Osteoblast (primary cell): ENCODE measurements around the gene ARID4B. TPM values are rescaled to one million over a fixed set of nuclear protein-coding genes. Genes with fewer than 3 reads are reported as not detected.

Source experiments
- DNase-seq: peaks from one replicate; pipeline ENCODE4 v3.0.0; 2011; ENCODE audit warnings: low spot score, mixed read lengths; ENCODE audit not compliant: insufficient read length; ENCODE audit errors: missing footprints
- H2AFZ ChIP-seq: 2 replicates; pipeline ENCODE4 v1.6.0; 2011; ENCODE audit warnings: mild to moderate bottlenecking, low read length
- H3K27ac ChIP-seq: 2 replicates; pipeline ENCODE4 v1.5.1; 2011; ENCODE audit warnings: mild to moderate bottlenecking, low read depth, low read length, moderate library complexity
- H3K27me3 ChIP-seq: 2 replicates; pipeline ENCODE4 v1.6.0; 2012; ENCODE audit warnings: mild to moderate bottlenecking, control low read depth, inconsistent platforms, low read length, moderate library complexity; ENCODE audit not compliant: insufficient read depth
- H3K36me3 ChIP-seq: 2 replicates; pipeline ENCODE4 v1.5.1; 2011; ENCODE audit warnings: mild to moderate bottlenecking, low read length, control low read depth, moderate library complexity; ENCODE audit not compliant: insufficient read depth
- H3K4me1 ChIP-seq: 2 replicates; pipeline ENCODE4 v1.5.1; 2011; ENCODE audit warnings: mild to moderate bottlenecking, low read length, control low read depth, moderate library complexity; ENCODE audit not compliant: insufficient read depth
- H3K4me2 ChIP-seq: 2 replicates; pipeline ENCODE4 v1.6.0; 2011; ENCODE audit warnings: mild to moderate bottlenecking, low read length; ENCODE audit not compliant: insufficient read depth
- H3K4me3 ChIP-seq: fragments of 200-600 bp; sonication (generic); 3 replicates; pipeline ENCODE4 v1.5.1; 2012; ENCODE audit warnings: mild to moderate bottlenecking, low read length, inconsistent platforms; ENCODE audit not compliant: insufficient read depth
- H3K79me2 ChIP-seq: 2 replicates; pipeline ENCODE4 v1.6.0; 2012; ENCODE audit warnings: mild to moderate bottlenecking, low read length, control low read depth, inconsistent platforms; ENCODE audit not compliant: insufficient read depth
- H3K9me3 ChIP-seq: 2 replicates; pipeline ENCODE4 v1.5.1; 2011; ENCODE audit warnings: low read depth, low read length, control low read depth
- H4K20me1 ChIP-seq: 2 replicates; pipeline ENCODE4 v1.6.0; 2012; ENCODE audit warnings: mild to moderate bottlenecking, low read length, control low read depth; ENCODE audit not compliant: insufficient read depth
- CTCF ChIP-seq: IDR thresholded peaks from 2 replicates; pipeline ENCODE4 v1.5.1; 2011; ENCODE audit warnings: mild to moderate bottlenecking, low read depth, low read length, moderate library complexity; ENCODE audit errors: extremely low read depth
- total RNA-seq: library from RNA; depleted of rRNA; stranded (reverse); fragments of >200 nt; gene quantifications from 2 replicates; pipeline ENCODE4 v1.2.3, GENCODE V29; 2012

Gene ARID4B
- total RNA-seq, 1 donor, result 33.7 TPM

- H3K9me3 ChIP-seq, result no peaks in the 10 kb centered on the region
- no peak for TF ChIP-seq CTCF
- H3K4me3 ChIP-seq, result no peak overlapping the region
- peak overlapping the region; percentile 66 for H3K4me2 ChIP-seq
- H3K27ac ChIP-seq, result peak overlapping the region; percentile 80
- DNase-seq, result peak; percentile 87
- peaks cover 55% of the 10 kb centered on the region for H4K20me1 ChIP-seq
- no peaks in the 10 kb centered on the region for H3K27me3 ChIP-seq
- H3K4me1 ChIP-seq, result peaks cover 14% of the 10 kb centered on the region
- H2AFZ ChIP-seq, result no peak overlapping the region
- peaks cover 88% of the 10 kb centered on the region for H3K79me2 ChIP-seq
- H3K36me3 ChIP-seq, result no peaks in the 10 kb centered on the region
Observed at GRCh38 chr1:235295902-235296350, 32.1 kb downstream of the ARID4B start.

- H3K36me3 ChIP-seq, result no peaks in the 10 kb centered on the region
- no peaks in the 10 kb centered on the region for H3K27me3 ChIP-seq
- DNase-seq, result no peak
- no peaks in the 10 kb centered on the region for H3K9me3 ChIP-seq
- H2AFZ ChIP-seq, result no peak overlapping the region
- no peak overlapping the region for H3K27ac ChIP-seq
- TF ChIP-seq CTCF, result no peak
- H3K4me2 ChIP-seq, result no peak overlapping the region
- H4K20me1 ChIP-seq, result peaks cover 58% of the 10 kb centered on the region
- H3K4me3 ChIP-seq, result no peak overlapping the region
- peaks cover 91% of the 10 kb centered on the region for H3K79me2 ChIP-seq
- peaks cover 11% of the 10 kb centered on the region for H3K4me1 ChIP-seq
Observed at GRCh38 chr1:235293322-235293942, 34.5 kb downstream of the ARID4B start.

GRCh38 chr1:235292790-235293189, 35.2 kb downstream of the ARID4B start:
- Histone ChIP-seq H3K4me2 (no peak overlapping the region), H3K4me1 (peaks cover 11% of the 10 kb centered on the region), H3K9me3 (no peaks in the 10 kb centered on the region), H3K27ac (no peak overlapping the region), H3K27me3 (no peaks in the 10 kb centered on the region), H2AFZ (no peak overlapping the region), H4K20me1 (peaks cover 62% of the 10 kb centered on the region), H3K36me3 (no peaks in the 10 kb centered on the region), H3K79me2 (peaks cover 93% of the 10 kb centered on the region), H3K4me3 (no peak overlapping the region)
- DNase-seq, result no peak
- TF ChIP-seq CTCF, result no peak

- no peaks in the 10 kb centered on the region for H3K36me3 ChIP-seq
- no peak overlapping the region for H3K4me3 ChIP-seq
- no peak overlapping the region for H2AFZ ChIP-seq
- H3K27ac ChIP-seq, result no peak overlapping the region
- peaks cover 11% of the 10 kb centered on the region for H3K4me1 ChIP-seq
- H3K79me2 ChIP-seq, result peaks cover 93% of the 10 kb centered on the region
- TF ChIP-seq CTCF, result no peak
- no peaks in the 10 kb centered on the region for H3K9me3 ChIP-seq
- no peak overlapping the region for H3K4me2 ChIP-seq
- peaks cover 74% of the 10 kb centered on the region for H4K20me1 ChIP-seq
- no peak for DNase-seq
- no peaks in the 10 kb centered on the region for H3K27me3 ChIP-seq
Observed at GRCh38 chr1:235291599-235292091, 36.3 kb downstream of the ARID4B start.
